Measurements from ENCODE around the gene ZSCAN25. TPM values are rescaled to one million over a fixed set of nuclear protein-coding genes. Genes with fewer than 3 reads are reported as not detected.

Gene ZSCAN25
- total and polyA plus RNA-seq, 2 of the 13 experiments (the other 11 are each of a cell fraction or from before 2014, with no cell fraction given): 12.1 to 16.8 TPM

DNA sequence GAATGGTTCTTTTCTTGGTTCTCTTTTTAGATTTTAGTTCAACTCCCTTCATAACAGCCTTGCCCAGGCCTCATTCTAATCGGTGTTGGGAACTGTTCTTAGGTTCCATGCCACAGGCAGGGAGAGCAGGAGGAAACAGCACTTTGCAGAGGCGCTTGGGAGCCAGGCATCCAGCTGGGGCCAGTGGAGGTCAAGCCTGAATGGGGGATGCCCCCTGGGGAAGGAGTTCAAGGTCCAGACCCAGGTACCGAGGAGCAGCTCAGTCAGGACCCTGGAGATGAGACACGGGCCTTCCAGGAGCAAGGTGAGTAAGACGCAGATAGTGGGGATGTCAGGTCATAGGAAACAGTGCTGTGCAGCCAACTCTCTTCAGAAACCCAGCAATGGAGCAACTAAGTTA, 4.5 kb downstream of the ZSCAN25 start (continued):
- TF ChIP-seq NFKBIZ (CRISPR knock-in tag; IDR thresholded peaks at IDR 0.05): no peak
- TF ChIP-seq BHLHE40 (IDR thresholded peaks at IDR 0.05; ENCODE audit: low read length): no peak
- TF ChIP-seq RFXANK (CRISPR knock-in tag; IDR thresholded peaks at IDR 0.05): no peak

DNA sequence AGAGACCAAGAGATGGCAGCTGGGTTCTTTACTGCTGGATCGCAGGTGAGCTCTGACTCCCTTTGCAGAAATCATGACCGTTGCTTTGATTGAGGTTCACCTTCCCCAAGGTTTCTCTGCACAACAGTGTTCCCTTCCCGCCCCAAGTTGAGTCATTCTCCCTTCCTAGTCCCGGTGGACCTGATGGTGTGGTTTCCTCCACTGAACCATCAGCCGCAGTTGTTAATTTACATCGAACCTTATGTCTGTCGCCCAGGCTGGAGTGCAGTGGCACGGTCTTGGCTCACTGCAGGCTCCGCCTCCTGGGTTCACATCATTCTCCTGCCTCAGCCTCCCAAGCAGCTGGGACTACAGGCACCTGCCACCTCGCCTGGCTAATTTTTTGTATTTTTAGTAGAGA, 5.8 kb downstream of the ZSCAN25 start:
- POLR2A ChIA-PET: interaction anchor here (1.5 kb wide), 1 partner anchor 9 kb away, joined by 5 read pairs; no protein-coding TSS in a partner anchor
- Histone ChIP-seq H3K27me3 (ENCODE audit: control insufficient read depth in 1 of 2, insufficient read depth in 2 of 2, low read length in 2 of 2) (no peaks in the 10 kb centered on the region), H3K4me3 (replicated peaks in 1 of 3; ENCODE audit: insufficient read depth in 1 of 3, low read depth in 2 of 3, low read length in 3 of 3) (no peak overlapping the region), H3K4me1 (ENCODE audit: insufficient read depth, low read length) (peaks cover 14% of the 10 kb centered on the region), H3K9me3 (ENCODE audit: low read length) (no peaks in the 10 kb centered on the region), H2AFZ (ENCODE audit: low read length) (no peak overlapping the region), H3K9ac (ENCODE audit: insufficient read depth, low read depth, low read length) (no peak overlapping the region), H3K79me2 (ENCODE audit: insufficient read depth, low read length) (peaks cover 19% of the 10 kb centered on the region), H3K4me2 (ENCODE audit: low read depth, low read length) (no peak overlapping the region), H4K20me1 (ENCODE audit: insufficient read depth, low read length) (no peaks in the 10 kb centered on the region), H3K27ac (ENCODE audit: extremely low read length, insufficient read depth, low read length) (no peak overlapping the region), H3K36me3 (replicated peaks in 1 of 2; ENCODE audit: control insufficient read depth in 1 of 2, insufficient read depth in 2 of 2, low read length in 2 of 2) (peaks cover 48 to 90% of the 10 kb centered on the region in 2 experiments)
- ATAC-seq (no peak), FAIRE-seq (no peak), DNase-seq (ENCODE audit: low spot score) (no peak)
- intact Hi-C loops (cut with micrococcal nuclease; ENCODE audit: unreplicated experiment): no loop called here
- CTCF ChIA-PET (ENCODE audit: low intra/inter-chr PET ratio, low total read pairs): no interaction called here
- TF ChIP-seq, protein P1, sequence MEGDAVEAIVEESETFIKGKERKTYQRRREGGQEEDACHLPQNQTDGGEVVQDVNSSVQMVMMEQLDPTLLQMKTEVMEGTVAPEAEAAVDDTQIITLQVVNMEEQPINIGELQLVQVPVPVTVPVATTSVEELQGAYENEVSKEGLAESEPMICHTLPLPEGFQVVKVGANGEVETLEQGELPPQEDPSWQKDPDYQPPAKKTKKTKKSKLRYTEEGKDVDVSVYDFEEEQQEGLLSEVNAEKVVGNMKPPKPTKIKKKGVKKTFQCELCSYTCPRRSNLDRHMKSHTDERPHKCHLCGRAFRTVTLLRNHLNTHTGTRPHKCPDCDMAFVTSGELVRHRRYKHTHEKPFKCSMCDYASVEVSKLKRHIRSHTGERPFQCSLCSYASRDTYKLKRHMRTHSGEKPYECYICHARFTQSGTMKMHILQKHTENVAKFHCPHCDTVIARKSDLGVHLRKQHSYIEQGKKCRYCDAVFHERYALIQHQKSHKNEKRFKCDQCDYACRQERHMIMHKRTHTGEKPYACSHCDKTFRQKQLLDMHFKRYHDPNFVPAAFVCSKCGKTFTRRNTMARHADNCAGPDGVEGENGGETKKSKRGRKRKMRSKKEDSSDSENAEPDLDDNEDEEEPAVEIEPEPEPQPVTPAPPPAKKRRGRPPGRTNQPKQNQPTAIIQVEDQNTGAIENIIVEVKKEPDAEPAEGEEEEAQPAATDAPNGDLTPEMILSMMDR (CRISPR knock-in tag; IDR thresholded peaks at IDR 0.05): peak; percentile 36
- TF ChIP-seq, protein P2, sequence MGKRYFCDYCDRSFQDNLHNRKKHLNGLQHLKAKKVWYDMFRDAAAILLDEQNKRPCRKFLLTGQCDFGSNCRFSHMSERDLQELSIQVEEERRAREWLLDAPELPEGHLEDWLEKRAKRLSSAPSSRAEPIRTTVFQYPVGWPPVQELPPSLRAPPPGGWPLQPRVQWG (CRISPR knock-in tag; IDR thresholded peaks at IDR 0.05; ENCODE audit: borderline replicate concordance, low read depth): no peak
- TF ChIP-seq CCDC6 (CRISPR knock-in tag; IDR thresholded peaks at IDR 0.05): no peak
- peak; percentile 18; the same call in 1 of the 2 replicates for TF ChIP-seq STAG1 (CRISPR knock-in tag; IDR thresholded peaks at IDR 0.05)
- BruUV-seq (replicated peaks): no TSS peak
- in situ Hi-C loops (cut with HindIII; ENCODE audit: extremely low pct_ligation_motif_present, low pct_unique_long_range_greater_than_20kb): no loop called here
- 94% methylated on average over 10 of the region's 10 CpGs for WGBS (ENCODE audit: low lambda C conversion rate)

Data from HepG2 (cell line).